IMR-90 (cell line): Measurements from ENCODE around the gene EIF1AD.

Experiments
- POLR2A ChIP-seq: IDR thresholded peaks from 2 replicates; pipeline ENCODE4 v1.6.1; 2012; ENCODE audit warnings: mild to moderate bottlenecking, low read depth, low read length
- TF ChIP-seq, protein P1 (sequence below): conservative IDR thresholded peaks from 2 replicates; pipeline ENCODE4 v1.5.1; 2012; ENCODE audit warnings: mild to moderate bottlenecking, low read depth, low read length, improper control_type of control experiment
- TF ChIP-seq, protein P2 (sequence below): fragments of 150-350 bp; IDR thresholded peaks from 2 replicates; pipeline ENCODE4 v1.6.1; 2017; ENCODE audit warnings: mild to moderate bottlenecking, antibody characterized with exemption, low read length, low read depth

DNA sequence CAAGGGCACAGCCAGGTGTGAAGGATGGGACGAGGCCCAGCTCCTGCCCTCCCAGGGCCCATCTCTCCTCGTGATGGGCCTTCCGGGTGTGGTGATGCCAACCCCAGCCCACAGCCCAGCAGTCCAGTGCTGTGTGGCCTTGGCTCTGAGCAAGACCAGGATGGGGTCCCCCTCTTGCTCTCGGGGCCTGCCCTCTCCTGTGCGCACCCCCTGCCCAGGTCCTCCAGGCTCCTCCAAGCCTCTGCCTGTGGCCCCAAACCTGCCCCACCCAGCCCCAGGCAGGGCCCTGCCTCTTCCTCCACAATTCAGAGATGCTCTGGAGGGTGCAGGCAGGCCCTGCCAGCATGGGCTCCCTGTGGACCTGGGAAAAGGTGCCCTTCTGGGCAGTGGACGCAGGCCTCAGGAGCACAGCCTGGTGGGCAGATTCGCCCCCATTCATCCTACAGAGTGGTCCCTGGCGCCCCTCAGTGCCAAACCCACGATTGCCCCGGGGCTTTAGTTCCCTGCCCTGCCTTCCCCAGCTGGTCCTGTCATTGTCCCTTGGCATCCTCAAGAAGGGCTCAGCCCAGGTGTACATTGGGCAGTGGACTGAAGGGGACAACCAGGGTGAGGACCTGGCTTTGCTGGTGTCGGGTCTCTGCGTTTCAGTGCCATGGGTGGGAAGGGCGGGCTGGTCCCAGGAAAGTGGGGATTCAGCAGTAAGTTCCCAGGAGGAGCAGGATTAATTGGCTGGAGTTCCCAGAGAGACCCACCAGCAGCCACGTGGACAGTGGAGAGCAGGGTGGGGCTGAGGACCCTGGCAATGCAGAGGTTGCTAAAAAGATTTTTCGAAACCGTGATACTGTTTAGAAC, 19.8 kb downstream of the EIF1AD start:
- TF ChIP-seq, protein P1, sequence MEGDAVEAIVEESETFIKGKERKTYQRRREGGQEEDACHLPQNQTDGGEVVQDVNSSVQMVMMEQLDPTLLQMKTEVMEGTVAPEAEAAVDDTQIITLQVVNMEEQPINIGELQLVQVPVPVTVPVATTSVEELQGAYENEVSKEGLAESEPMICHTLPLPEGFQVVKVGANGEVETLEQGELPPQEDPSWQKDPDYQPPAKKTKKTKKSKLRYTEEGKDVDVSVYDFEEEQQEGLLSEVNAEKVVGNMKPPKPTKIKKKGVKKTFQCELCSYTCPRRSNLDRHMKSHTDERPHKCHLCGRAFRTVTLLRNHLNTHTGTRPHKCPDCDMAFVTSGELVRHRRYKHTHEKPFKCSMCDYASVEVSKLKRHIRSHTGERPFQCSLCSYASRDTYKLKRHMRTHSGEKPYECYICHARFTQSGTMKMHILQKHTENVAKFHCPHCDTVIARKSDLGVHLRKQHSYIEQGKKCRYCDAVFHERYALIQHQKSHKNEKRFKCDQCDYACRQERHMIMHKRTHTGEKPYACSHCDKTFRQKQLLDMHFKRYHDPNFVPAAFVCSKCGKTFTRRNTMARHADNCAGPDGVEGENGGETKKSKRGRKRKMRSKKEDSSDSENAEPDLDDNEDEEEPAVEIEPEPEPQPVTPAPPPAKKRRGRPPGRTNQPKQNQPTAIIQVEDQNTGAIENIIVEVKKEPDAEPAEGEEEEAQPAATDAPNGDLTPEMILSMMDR: no peak
- no peak for TF ChIP-seq POLR2A
- TF ChIP-seq, protein P2, sequence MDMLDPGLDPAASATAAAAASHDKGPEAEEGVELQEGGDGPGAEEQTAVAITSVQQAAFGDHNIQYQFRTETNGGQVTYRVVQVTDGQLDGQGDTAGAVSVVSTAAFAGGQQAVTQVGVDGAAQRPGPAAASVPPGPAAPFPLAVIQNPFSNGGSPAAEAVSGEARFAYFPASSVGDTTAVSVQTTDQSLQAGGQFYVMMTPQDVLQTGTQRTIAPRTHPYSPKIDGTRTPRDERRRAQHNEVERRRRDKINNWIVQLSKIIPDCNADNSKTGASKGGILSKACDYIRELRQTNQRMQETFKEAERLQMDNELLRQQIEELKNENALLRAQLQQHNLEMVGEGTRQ: no peak
